GM12878 (cell line): ENCODE measurements around the gene KDM4C. TPM values are rescaled to one million over a fixed set of nuclear protein-coding genes. Genes with fewer than 3 reads are reported as not detected.

ENCODE experiments used
- ATF7 ChIP-seq: fragments of 450-650 bp; IDR thresholded peaks from 2 replicates; pipeline ENCODE4 v1.6.1; 2016; ENCODE audit warnings: low read depth, mild to moderate bottlenecking
- BHLHE40 ChIP-seq, 2 experiments: fragments of 450-650 bp in 1 of 2; IDR thresholded peaks; 2 replicates each; pipeline ENCODE4 v1.6.1; 2011 to 2017; ENCODE audit warnings: low read depth in 2 of 2, borderline replicate concordance in 1 of 2, improper control_type of control experiment in 1 of 2, low read length in 1 of 2, mild to moderate bottlenecking in 1 of 2
- CBX5 ChIP-seq: sonication (generic); IDR thresholded peaks from 2 replicates; pipeline ENCODE4 v1.6.1; 2016; ENCODE audit warnings: low read depth, moderate library complexity, mild to moderate bottlenecking, inconsistent platforms
- CREB1 ChIP-seq: IDR thresholded peaks from 2 replicates; pipeline ENCODE4 v1.6.1; 2012; ENCODE audit warnings: low read depth, mild to moderate bottlenecking, inconsistent platforms
- RUNX3 ChIP-seq: IDR thresholded peaks from 2 replicates; pipeline ENCODE4 v1.6.1; 2012; ENCODE audit warnings: low read length, inconsistent platforms
- SMC3 ChIP-seq: IDR thresholded peaks from 2 replicates; pipeline ENCODE4 v1.6.1; 2011; ENCODE audit warnings: low read length, improper control_type of control experiment, borderline replicate concordance
- SRF ChIP-seq, 2 experiments: IDR thresholded peaks; 2 replicates each; pipeline ENCODE4 v1.6.1; 2011; ENCODE audit warnings: low read depth in 2 of 2, low read length in 2 of 2, mild to moderate bottlenecking in 1 of 2, moderate library complexity in 1 of 2
- ZNF24 ChIP-seq: fragments of 450-650 bp; IDR thresholded peaks from 2 replicates; pipeline ENCODE4 v1.6.1; 2017; ENCODE audit warnings: antibody characterized with exemption, mild to moderate bottlenecking
- polyA plus RNA-seq, 11 experiments: library from polyadenylated mRNA; depleted of rRNA in 4 of 11; unstranded in 6 of 11; stranded (reverse) in 5 of 11; fragments of >200 nt; fragmentation: Nextera tagmentation in 4 of 11; fragmentation: Illumina TruSeq in 1 of 11; extraction: Ambion mirVana in 4 of 11; extraction: Trizol in 1 of 11; gene quantifications; 1 replicate in 1 of 11; 2 replicates in 10 of 11; pipeline versions ENCODE4 v1.2.1 to v1.2.3, GENCODE V29; 2011 to 2016; ENCODE audit warnings: inconsistent platforms in 2 of 11, missing spikeins in 2 of 11, low read depth in 1 of 11
- total RNA-seq, 4 experiments: library from RNA; depleted of rRNA in 3 of 4; stranded (reverse); fragments of >200 nt in 3 of 4; fragmentation: Illumina TruSeq in 1 of 4; extraction: Trizol in 1 of 4; gene quantifications; 2 replicates each; pipeline versions ENCODE4 v1.2.1 to v1.2.3, GENCODE V29; 2013 to 2021
- TF ChIP-seq, protein P1 (sequence below): fragments of 450-650 bp; IDR thresholded peaks from 2 replicates; pipeline ENCODE4 v1.6.1; 2017; ENCODE audit warnings: antibody characterized with exemption, mild to moderate bottlenecking, moderate library complexity
- TF ChIP-seq, protein P2 (sequence below): fragments of 450-650 bp; IDR thresholded peaks from 2 replicates; pipeline ENCODE4 v1.6.1; 2017; ENCODE audit warnings: mild to moderate bottlenecking, low read depth, inconsistent platforms; ENCODE audit not compliant: poor library complexity, severe bottlenecking

Gene KDM4C
- total and polyA plus RNA-seq, 10 of the 15 experiments (the other 5 are each of a cell fraction or from before 2014, with no cell fraction given), result 6.8 to 41.2 (median 20.1) TPM

DNA sequence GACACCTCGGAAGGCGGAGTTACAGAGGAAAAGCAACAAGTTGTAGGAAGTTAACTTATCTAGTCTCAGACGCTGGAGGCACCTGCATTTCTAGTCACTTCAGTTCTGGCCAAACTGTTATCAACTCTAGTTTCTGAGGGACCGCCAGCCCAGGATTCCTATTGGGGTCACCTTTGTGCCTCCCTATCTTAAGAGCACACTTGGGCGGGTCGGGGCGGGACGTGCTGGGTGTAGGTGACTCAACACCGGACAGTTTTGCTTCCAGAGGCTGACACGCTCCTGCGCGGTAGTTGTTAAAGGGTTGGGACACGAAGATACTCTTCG lies 679 bp upstream of the KDM4C start (continued):
- TF ChIP-seq ATF7 (peak; percentile 95), CBX5 (no peak; the same call in 1 of the 2 replicates), RUNX3 (0 out of 2 replicates have a peak, but pooled peaks have one; percentile 14), BHLHE40 (IDR thresholded peaks at IDR 0.05; ENCODE audit: borderline replicate concordance in 1 of 2, low read depth in 2 of 2, low read length in 1 of 2) (peak; percentile 48 to 68), CREB1 (no peak), SMC3 (no peak), SRF (IDR thresholded peaks at IDR 0.05; ENCODE audit: low read depth in 2 of 2, low read length in 2 of 2) (no peak), ZNF24 (0 out of 2 replicates have a peak, but pooled peaks have one; percentile 4)
- TF ChIP-seq, protein P1, sequence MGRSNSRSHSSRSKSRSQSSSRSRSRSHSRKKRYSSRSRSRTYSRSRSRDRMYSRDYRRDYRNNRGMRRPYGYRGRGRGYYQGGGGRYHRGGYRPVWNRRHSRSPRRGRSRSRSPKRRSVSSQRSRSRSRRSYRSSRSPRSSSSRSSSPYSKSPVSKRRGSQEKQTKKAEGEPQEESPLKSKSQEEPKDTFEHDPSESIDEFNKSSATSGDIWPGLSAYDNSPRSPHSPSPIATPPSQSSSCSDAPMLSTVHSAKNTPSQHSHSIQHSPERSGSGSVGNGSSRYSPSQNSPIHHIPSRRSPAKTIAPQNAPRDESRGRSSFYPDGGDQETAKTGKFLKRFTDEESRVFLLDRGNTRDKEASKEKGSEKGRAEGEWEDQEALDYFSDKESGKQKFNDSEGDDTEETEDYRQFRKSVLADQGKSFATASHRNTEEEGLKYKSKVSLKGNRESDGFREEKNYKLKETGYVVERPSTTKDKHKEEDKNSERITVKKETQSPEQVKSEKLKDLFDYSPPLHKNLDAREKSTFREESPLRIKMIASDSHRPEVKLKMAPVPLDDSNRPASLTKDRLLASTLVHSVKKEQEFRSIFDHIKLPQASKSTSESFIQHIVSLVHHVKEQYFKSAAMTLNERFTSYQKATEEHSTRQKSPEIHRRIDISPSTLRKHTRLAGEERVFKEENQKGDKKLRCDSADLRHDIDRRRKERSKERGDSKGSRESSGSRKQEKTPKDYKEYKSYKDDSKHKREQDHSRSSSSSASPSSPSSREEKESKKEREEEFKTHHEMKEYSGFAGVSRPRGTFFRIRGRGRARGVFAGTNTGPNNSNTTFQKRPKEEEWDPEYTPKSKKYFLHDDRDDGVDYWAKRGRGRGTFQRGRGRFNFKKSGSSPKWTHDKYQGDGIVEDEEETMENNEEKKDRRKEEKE, result peak; percentile 82
- TF ChIP-seq, protein P2, sequence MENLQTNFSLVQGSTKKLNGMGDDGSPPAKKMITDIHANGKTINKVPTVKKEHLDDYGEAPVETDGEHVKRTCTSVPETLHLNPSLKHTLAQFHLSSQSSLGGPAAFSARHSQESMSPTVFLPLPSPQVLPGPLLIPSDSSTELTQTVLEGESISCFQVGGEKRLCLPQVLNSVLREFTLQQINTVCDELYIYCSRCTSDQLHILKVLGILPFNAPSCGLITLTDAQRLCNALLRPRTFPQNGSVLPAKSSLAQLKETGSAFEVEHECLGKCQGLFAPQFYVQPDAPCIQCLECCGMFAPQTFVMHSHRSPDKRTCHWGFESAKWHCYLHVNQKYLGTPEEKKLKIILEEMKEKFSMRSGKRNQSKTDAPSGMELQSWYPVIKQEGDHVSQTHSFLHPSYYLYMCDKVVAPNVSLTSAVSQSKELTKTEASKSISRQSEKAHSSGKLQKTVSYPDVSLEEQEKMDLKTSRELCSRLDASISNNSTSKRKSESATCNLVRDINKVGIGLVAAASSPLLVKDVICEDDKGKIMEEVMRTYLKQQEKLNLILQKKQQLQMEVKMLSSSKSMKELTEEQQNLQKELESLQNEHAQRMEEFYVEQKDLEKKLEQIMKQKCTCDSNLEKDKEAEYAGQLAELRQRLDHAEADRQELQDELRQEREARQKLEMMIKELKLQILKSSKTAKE, result peak; percentile 15
- TF ChIP-seq, all 136 proteins: peak for 17
